Sigmoid colon (tissue), 7 donors: ENCODE results near the gene NLRX1. TPM values are rescaled to one million over a fixed set of nuclear protein-coding genes. Genes with fewer than 3 reads are reported as not detected.

Experiments used
- DNase-seq: peaks from one replicate; pipeline ENCODE4 v3.0.0-alpha.2; 2019
- H3K27ac ChIP-seq, 4 donors: fragments of 200-600 bp; sonication (generic); one replicate each; pipeline ENCODE4 v1.5.1; 2016 to 2019; ENCODE audit warnings: mild to moderate bottlenecking in 1 of 4
- H3K27me3 ChIP-seq, 3 donors: fragments of 200-600 bp; sonication (generic); one replicate each; pipeline ENCODE4 v1.5.1; 2019; ENCODE audit warnings: mild to moderate bottlenecking in 1 of 3
- H3K36me3 ChIP-seq, 4 donors: fragments of 200-600 bp; sonication (generic); one replicate each; pipeline ENCODE4 v1.5.1; 2016 to 2019
- H3K4me1 ChIP-seq, 4 donors: fragments of 200-600 bp; sonication (generic); one replicate each; pipeline ENCODE4 v1.5.1; 2017 to 2019
- H3K4me3 ChIP-seq, 4 donors: fragments of 200-600 bp; sonication (generic); one replicate each; pipeline ENCODE4 v1.5.1; 2017 to 2019; ENCODE audit warnings: mild to moderate bottlenecking in 2 of 4, moderate library complexity in 1 of 4
- H3K9me3 ChIP-seq, 4 donors: fragments of 200-600 bp in 3 of 4; sonication (generic) in 3 of 4; one replicate each; pipeline versions ENCODE4 v1.5.1 to v1.6.1; 2013 to 2019
- EP300 ChIP-seq, 4 donors: sonication (generic); formaldehyde crosslinking; IDR thresholded peaks; one replicate each; pipeline ENCODE4 v1.6.1; 2017; ENCODE audit warnings: antibody characterized with exemption in 4 of 4
- POLR2A ChIP-seq, 2 donors: fragments of 450-650 bp; IDR thresholded peaks; one replicate each; pipeline ENCODE4 v1.6.1; 2016; ENCODE audit warnings: antibody characterized with exemption in 2 of 2, mild to moderate bottlenecking in 2 of 2, moderate library complexity in 2 of 2
- POLR2AphosphoS5 ChIP-seq, 4 donors: sonication (generic); formaldehyde crosslinking; IDR thresholded peaks; one replicate each; pipeline ENCODE4 v1.6.1; 2017; ENCODE audit warnings: antibody characterized with exemption in 4 of 4
- WGBS, 2 donors: extraction: QIAGEN DNeasy Blood & Tissue Kit; methylation state at CpG; one replicate each; pipeline ENCODE4 v1.1.7; 2013; 5-methylcytosine and 5-hydroxymethylcytosine counted together
- intact Hi-C: fragments of 100-400 bp; cut with DNase I; formaldehyde crosslinking; loops from one replicate; pipeline ENCODE4 v1.15.1; 2023
- polyA plus RNA-seq, 3 donors: library from polyadenylated mRNA; stranded (reverse); fragments of 200-250 nt; gene quantifications; one replicate each; pipeline ENCODE4 v1.2.3, GENCODE V29; 2013
- total RNA-seq, 4 donors: library from RNA; depleted of rRNA; stranded (reverse); fragments of >200 nt; gene quantifications; one replicate each; pipeline ENCODE4 v1.1.0, GENCODE V29; 2016
- TF ChIP-seq, protein P1 (sequence below), 4 experiments: fragments of 450-650 bp in 3 of 4; fragments of 200-600 bp in 1 of 4; IDR thresholded peaks; one replicate each; pipeline ENCODE4 v1.5.1; 2016 to 2019; ENCODE audit warnings: antibody characterized with exemption in 4 of 4, mild to moderate bottlenecking in 3 of 4, moderate library complexity in 2 of 4
- donor health status: healthy with polysubstance abuse.
- donor health status: Bipolar disorder and iron deficiency.
- donor health status: healthy.

The NLRX1 gene
- total and polyA plus RNA-seq, 7 donors: 3.9 to 21.9 (median 10.7) TPM

DNA sequence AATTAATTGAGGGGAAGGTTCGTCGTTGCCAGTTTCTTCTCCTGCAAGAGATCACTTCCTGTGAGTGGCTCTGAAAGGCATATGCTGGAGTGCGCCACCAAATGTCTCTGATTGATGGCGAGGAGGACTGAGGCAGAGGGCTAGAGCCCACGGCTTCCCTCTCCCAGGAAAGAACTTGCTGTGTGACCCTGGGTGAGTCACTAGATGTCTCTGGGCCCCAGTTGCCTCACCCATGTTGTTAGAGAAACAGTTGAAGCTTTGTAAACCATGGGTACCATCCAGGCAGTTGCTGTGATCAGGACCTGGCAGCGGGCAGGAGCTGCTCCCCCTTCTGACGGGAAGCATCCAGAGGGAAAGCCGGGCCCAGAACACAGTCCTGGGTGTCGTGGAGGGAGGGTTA lies 16.5 kb upstream of the NLRX1 start:
- Histone ChIP-seq H3K27ac (no peak overlapping the region), H3K4me1 (peaks cover 0 to 18% (median 16%) of the 10 kb centered on the region in 4 donors), H3K9me3 (no peaks in the 10 kb centered on the region), H3K4me3 (no peak overlapping the region), H3K27me3 (peaks cover 2 to 31% (median 17%) of the 10 kb centered on the region in 3 donors), H3K36me3 (no peaks in the 10 kb centered on the region)
- WGBS, 2 donors: 74 to 80% methylated on average over 9 of the region's 9 CpGs
- DNase-seq: no peak
- TF ChIP-seq, protein P1, sequence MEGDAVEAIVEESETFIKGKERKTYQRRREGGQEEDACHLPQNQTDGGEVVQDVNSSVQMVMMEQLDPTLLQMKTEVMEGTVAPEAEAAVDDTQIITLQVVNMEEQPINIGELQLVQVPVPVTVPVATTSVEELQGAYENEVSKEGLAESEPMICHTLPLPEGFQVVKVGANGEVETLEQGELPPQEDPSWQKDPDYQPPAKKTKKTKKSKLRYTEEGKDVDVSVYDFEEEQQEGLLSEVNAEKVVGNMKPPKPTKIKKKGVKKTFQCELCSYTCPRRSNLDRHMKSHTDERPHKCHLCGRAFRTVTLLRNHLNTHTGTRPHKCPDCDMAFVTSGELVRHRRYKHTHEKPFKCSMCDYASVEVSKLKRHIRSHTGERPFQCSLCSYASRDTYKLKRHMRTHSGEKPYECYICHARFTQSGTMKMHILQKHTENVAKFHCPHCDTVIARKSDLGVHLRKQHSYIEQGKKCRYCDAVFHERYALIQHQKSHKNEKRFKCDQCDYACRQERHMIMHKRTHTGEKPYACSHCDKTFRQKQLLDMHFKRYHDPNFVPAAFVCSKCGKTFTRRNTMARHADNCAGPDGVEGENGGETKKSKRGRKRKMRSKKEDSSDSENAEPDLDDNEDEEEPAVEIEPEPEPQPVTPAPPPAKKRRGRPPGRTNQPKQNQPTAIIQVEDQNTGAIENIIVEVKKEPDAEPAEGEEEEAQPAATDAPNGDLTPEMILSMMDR (IDR thresholded peaks at IDR 0.05): no peak
- TF ChIP-seq EP300 (IDR thresholded peaks at IDR 0.05): no peak
- TF ChIP-seq POLR2AphosphoS5 (IDR thresholded peaks at IDR 0.05): no peak
- TF ChIP-seq POLR2A (IDR thresholded peaks at IDR 0.05): no peak
- intact Hi-C loops: no loop called here

DNA sequence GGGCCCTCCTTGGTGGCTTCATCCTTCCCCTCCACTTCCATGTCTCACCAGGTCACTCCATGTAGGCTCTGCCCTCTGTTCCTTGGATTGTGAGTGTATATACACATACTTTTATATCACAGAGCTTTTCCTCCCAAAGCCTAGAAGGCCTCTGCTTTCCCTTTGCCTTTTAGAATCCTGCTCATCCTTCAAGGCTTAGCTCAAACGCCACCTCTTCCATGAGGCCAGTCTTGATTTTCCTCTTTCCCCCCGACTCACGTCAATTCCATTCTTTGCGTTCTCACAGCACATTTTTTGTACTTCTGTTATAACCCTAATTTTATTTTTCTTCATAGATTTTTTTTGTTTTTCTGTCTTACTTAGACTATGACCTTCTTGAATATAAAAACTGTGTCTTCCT lies 15.9 kb upstream of the NLRX1 start:
- TF ChIP-seq POLR2AphosphoS5 (IDR thresholded peaks at IDR 0.05) (no peak), EP300 (IDR thresholded peaks at IDR 0.05) (no peak), POLR2A (IDR thresholded peaks at IDR 0.05) (no peak)
- TF ChIP-seq, protein P1 (IDR thresholded peaks at IDR 0.05): no peak
- intact Hi-C loops: no loop called here
- Histone ChIP-seq H3K27ac (no peak overlapping the region), H3K27me3 (peaks cover 2 to 27% (median 16%) of the 10 kb centered on the region in 3 donors), H3K36me3 (no peaks in the 10 kb centered on the region), H3K9me3 (no peaks in the 10 kb centered on the region), H3K4me3 (no peak overlapping the region), H3K4me1 (peaks cover 0 to 18% (median 16%) of the 10 kb centered on the region in 4 donors)
- WGBS, 2 donors: 88 to 92% methylated on average over 4 of the region's 4 CpGs
- DNase-seq: no peak

DNA sequence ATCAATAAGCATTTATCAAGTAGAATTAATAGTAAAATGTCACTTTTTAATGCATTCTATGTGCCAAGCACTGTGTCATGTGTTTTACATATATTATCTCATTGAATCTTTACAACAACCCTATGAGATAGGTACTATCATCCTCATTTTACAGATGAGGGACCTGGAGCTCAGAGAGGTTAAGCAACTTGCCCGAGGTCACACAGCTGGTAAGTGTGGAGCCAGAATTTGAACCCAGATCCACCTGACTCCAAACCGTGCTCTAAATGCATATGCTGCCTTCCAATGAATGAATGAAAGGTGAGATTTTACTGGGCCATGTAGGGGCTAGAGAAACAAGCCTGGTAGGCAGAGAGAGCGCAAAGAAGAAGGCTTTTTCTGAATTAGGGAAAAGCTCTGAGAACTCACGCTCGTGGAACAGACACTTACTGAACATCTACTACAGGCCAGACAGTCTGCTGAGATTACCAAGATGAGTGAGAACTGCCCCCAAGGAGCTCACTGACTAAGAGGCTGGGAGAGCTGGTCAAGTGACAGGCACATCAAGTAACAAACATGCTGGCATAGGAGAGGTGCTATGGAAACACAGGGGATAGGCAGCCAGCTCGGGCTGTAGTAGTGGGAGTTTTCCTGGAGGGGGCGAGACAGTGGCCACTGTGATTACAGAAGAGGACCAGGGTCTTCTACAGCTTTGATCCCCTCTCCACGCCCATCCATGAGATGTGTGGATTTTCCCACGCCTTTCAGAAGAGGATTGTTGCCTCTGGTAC lies 15.3 kb upstream of the NLRX1 start:
- no peaks in the 10 kb centered on the region for H3K9me3 ChIP-seq
- 73 to 83% methylated on average over 9 of the region's 9 CpGs for WGBS, 2 donors
- H3K4me3 ChIP-seq: no peak overlapping the region
- no peak overlapping the region for H3K27ac ChIP-seq
- intact Hi-C loops: no loop called here
- no peak for DNase-seq
- peaks cover 0 to 17% (median 15%) of the 10 kb centered on the region in 4 donors for H3K4me1 ChIP-seq
- H3K27me3 ChIP-seq: peaks cover 2 to 21% (median 16%) of the 10 kb centered on the region in 3 donors
- H3K36me3 ChIP-seq: no peaks in the 10 kb centered on the region
- TF ChIP-seq EP300 (IDR thresholded peaks at IDR 0.05) (no peak), POLR2A (IDR thresholded peaks at IDR 0.05) (no peak), POLR2AphosphoS5 (IDR thresholded peaks at IDR 0.05) (no peak)
- TF ChIP-seq, protein P1 (IDR thresholded peaks at IDR 0.05): no peak

DNA sequence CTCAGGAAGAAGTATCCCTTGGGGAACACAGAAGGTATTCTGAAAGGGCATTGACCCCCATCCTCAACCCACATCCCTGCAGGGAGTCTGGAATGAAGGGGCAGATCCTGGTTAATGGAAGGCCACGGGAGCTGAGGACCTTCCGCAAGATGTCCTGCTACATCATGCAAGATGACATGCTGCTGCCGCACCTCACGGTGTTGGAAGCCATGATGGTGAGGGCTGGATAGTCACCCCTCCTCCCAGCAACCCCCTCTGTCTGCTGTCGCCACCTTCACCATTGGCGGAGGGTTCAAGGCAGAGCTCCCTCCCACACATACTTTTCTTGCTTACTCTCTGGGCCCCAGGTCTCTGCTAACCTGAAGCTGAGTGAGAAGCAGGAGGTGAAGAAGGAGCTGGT lies 14.3 kb upstream of the NLRX1 start:
- no peaks in the 10 kb centered on the region for H3K9me3 ChIP-seq
- intact Hi-C loops: no loop called here

More for the DNA sequence above, 14.3 kb upstream of the NLRX1 start:
- H3K4me1 ChIP-seq: peaks cover 0 to 8% (median 7%) of the 10 kb centered on the region in 4 donors
- no peak for DNase-seq
- 87 to 92% methylated on average over 6 of the region's 6 CpGs for WGBS, 2 donors
- H3K27me3 ChIP-seq: peaks cover 0 to 14% (median 11%) of the 10 kb centered on the region in 3 donors
- no peaks in the 10 kb centered on the region for H3K36me3 ChIP-seq
- H3K27ac ChIP-seq: no peak overlapping the region
- TF ChIP-seq EP300 (IDR thresholded peaks at IDR 0.05) (no peak), POLR2A (IDR thresholded peaks at IDR 0.05) (no peak), POLR2AphosphoS5 (IDR thresholded peaks at IDR 0.05) (no peak)
- TF ChIP-seq, protein P1 (IDR thresholded peaks at IDR 0.05): no peak
- H3K4me3 ChIP-seq: no peak overlapping the region
